H1 (cell line): Measurements from ENCODE around the gene PLCL1.

Source experiments
- BACH1 ChIP-seq: IDR thresholded peaks from 2 replicates; pipeline ENCODE4 v1.6.1; 2012; ENCODE audit warnings: low read length, improper control_type of control experiment
- BCL11A ChIP-seq, 2 experiments: IDR thresholded peaks; one replicate each; pipeline ENCODE4 v1.6.1; 2011; ENCODE audit warnings: low read depth in 2 of 2, low read length in 2 of 2, mild to moderate bottlenecking in 2 of 2
- BRCA1 ChIP-seq: IDR thresholded peaks from 2 replicates; pipeline ENCODE4 v1.6.1; 2012; ENCODE audit warnings: low read depth, low read length, improper control_type of control experiment
- CEBPB ChIP-seq: IDR thresholded peaks from 2 replicates; pipeline ENCODE4 v1.6.1; 2012; ENCODE audit warnings: low read depth, low read length
- CTCF ChIP-seq, 3 experiments: IDR thresholded peaks; 1 replicate in 2 of 3; 2 replicates in 1 of 3; pipeline versions ENCODE4 v1.5.1 to v1.6.1; 2011; ENCODE audit warnings: low read length in 3 of 3, mild to moderate bottlenecking in 3 of 3, inconsistent platforms in 2 of 3, low read depth in 1 of 3, moderate library complexity in 1 of 3; ENCODE audit not compliant: insufficient read depth in 1 of 3; ENCODE audit errors: control extremely low read depth in 1 of 3
- EP300 ChIP-seq, 2 experiments: IDR thresholded peaks; 1 replicate in 1 of 2; 2 replicates in 1 of 2; pipeline ENCODE4 v1.6.1; 2011 to 2012; ENCODE audit warnings: low read depth in 2 of 2, low read length in 2 of 2, mild to moderate bottlenecking in 2 of 2, borderline replicate concordance in 1 of 2, inconsistent platforms in 1 of 2, moderate library complexity in 1 of 2
- GABPA ChIP-seq: IDR thresholded peaks from 2 replicates; pipeline ENCODE4 v1.6.1; 2011; ENCODE audit warnings: mild to moderate bottlenecking, low read length, moderate library complexity, borderline replicate concordance; ENCODE audit not compliant: insufficient read depth
- JUN ChIP-seq: IDR thresholded peaks from 2 replicates; pipeline ENCODE4 v1.6.1; 2011; ENCODE audit warnings: low read depth, mild to moderate bottlenecking, improper control_type of control experiment, low read length
- POLR2A ChIP-seq, 2 experiments: IDR thresholded peaks; 1 replicate in 1 of 2; 2 replicates in 1 of 2; pipeline ENCODE4 v1.6.1; 2011; ENCODE audit warnings: low read depth in 2 of 2, low read length in 2 of 2, mild to moderate bottlenecking in 2 of 2; ENCODE audit errors: control extremely low read depth in 1 of 2
- SUZ12 ChIP-seq: fragments of 200-600 bp; sonication (generic); IDR thresholded peaks from 2 replicates; pipeline ENCODE4 v1.6.1; 2012; ENCODE audit warnings: mild to moderate bottlenecking, inconsistent platforms, low read length, moderate library complexity, mixed read lengths
- YY1 ChIP-seq: IDR thresholded peaks from 2 replicates; pipeline ENCODE4 v1.6.1; 2011; ENCODE audit warnings: low read depth, mild to moderate bottlenecking, low read length

GRCh38 chr2:198017068-198017467 lies 212.7 kb downstream of the PLCL1 start:
- TF ChIP-seq POLR2A (IDR thresholded peaks at IDR 0.05; ENCODE audit: control extremely low read depth in 1 of 2, low read depth in 2 of 2, low read length in 2 of 2) (no peak), BRCA1 (no peak), JUN (no peak), SUZ12 (no peak), EP300 (IDR thresholded peaks at IDR 0.05; ENCODE audit: borderline replicate concordance in 1 of 2, low read depth in 2 of 2, low read length in 2 of 2) (no peak), CTCF (IDR thresholded peaks at IDR 0.05; ENCODE audit: control extremely low read depth in 1 of 3, insufficient read depth in 1 of 3, low read depth in 1 of 3, low read length in 3 of 3) (no peak), GABPA (no peak), CEBPB (no peak), BACH1 (no peak), YY1 (no peak), BCL11A (IDR thresholded peaks at IDR 0.05; ENCODE audit: low read depth in 2 of 2, low read length in 2 of 2) (no peak)
